IPS-18a (cell line): Measurements from ENCODE around the gene PEX26.
A peak's percentile ranks its signal among the peaks of the same experiment; 100 is the strongest.
"Not testable (repeated sequence)": the region's sequence is repeated elsewhere in the genome, so short reads cannot be mapped to it uniquely, and the experiment has no call there.

Experiments used
- H3K27ac ChIP-seq: one replicate; pipeline ENCODE4 v1.5.1; 2013; ENCODE audit warnings: low read length
- H3K27me3 ChIP-seq: one replicate; pipeline ENCODE4 v1.6.1; 2013; ENCODE audit warnings: mild to moderate bottlenecking, low read length; ENCODE audit not compliant: control insufficient read depth, insufficient read depth
- H3K36me3 ChIP-seq: one replicate; pipeline ENCODE4 v1.6.1; 2013; ENCODE audit warnings: low read depth, low read length; ENCODE audit not compliant: control insufficient read depth
- H3K4me1 ChIP-seq: one replicate; pipeline ENCODE4 v1.6.1; 2013; ENCODE audit warnings: low read depth, low read length; ENCODE audit not compliant: control insufficient read depth
- H3K4me3 ChIP-seq: one replicate; pipeline ENCODE4 v1.5.1; 2013; ENCODE audit warnings: low read length
- H3K9ac ChIP-seq: one replicate; pipeline ENCODE4 v1.6.1; 2013; ENCODE audit warnings: mild to moderate bottlenecking, low read length, moderate library complexity
- H3K9me3 ChIP-seq: one replicate; pipeline ENCODE4 v1.6.1; 2013; ENCODE audit warnings: low read depth, low read length; ENCODE audit not compliant: control insufficient read depth

Gene PEX26

DNA sequence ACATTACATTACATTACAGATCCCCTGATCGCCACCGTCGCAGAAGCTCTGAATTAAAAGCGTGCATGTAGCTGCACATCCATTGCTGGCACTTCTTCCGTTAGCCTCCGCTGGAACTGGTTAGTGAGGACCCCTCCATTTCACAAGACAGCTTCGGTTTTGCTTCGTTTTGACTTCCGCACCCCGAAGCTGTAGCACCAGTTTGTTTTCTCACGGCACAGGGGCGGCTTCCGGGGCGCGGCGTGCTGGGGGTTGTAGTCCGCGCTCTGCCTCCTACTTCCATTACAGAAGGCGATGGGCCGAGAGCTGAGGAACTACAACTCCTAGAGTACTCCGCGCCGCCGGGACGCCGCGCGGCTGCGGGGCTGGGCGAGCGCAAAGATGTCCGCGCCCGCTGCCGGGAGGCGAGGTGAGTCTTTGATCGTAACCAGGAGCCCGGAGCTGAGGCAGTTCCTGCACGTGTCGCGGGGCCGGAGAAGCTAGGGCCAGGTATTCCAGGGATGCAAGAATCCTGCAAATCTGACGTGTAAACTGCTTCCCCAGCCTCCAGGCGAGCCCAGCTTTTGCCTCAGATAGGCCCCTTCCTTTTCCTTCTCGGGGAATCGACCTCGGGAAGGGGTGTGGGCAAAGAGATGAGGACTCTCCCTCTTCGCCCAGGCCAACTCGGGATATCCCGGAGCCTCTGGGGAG, at the start of gene PEX26:
Gene PEX26, plus strand, starts transcription at position 352 of the 690 bp plus-strand sequence. CDS start 387 bp downstream, outside the sequence.
- H3K9me3 ChIP-seq, result no peaks in the 10 kb centered on the region
- peak within 1 kb of the TSS; percentile 43 for H3K27ac ChIP-seq
- peak within 1 kb of the TSS; percentile 99 for H3K4me3 ChIP-seq
- H3K4me1 ChIP-seq, result peaks cover 6% of the 10 kb centered on the region
- H3K36me3 ChIP-seq, result peaks cover 29% of the 10 kb centered on the region
- H3K9ac ChIP-seq, result peak within 1 kb of the TSS; percentile 93
- no peaks in the 10 kb centered on the region for H3K27me3 ChIP-seq

DNA sequence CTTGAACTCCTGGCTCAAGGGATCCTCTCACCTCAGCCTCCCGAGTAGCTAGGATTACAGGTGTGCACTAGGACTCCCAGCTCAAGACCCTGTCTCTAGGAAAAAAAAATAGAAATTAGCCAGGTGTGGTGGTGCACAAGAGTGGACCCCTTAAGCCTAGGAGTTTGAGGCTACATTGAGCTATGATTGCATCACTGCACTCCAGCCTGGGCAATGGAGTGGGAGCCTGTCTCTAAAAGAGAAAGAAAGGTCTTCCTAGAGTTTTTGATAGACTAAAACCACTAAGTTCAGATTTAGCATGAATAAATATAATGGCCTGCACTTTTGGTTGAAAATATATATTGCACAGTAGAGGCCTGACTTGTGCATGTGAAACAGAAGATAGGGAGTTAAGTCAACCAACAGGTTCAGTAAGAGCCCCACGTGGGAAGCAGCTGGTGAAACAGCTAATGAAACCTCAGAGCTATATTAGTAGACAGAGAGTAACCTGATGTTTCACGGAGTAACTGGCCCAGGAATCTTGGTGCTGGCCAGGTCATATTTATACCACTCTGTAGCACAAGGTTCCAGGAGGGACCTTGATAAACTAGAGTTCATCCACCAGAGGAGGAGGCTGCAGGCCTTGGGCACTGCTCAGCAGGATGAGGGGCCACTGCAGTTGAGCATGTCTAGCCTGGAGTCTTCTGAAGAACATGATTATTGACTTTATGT, 48.8 kb upstream of the PEX26 start:
- no peak overlapping the region for H3K4me3 ChIP-seq
- H3K36me3 ChIP-seq, result no peaks in the 10 kb centered on the region
- no peak overlapping the region for H3K27ac ChIP-seq
- H3K9me3 ChIP-seq, result no peaks in the 10 kb centered on the region
- H3K27me3 ChIP-seq, result peaks cover 36% of the 10 kb centered on the region
- H3K4me1 ChIP-seq, result peaks cover 3% of the 10 kb centered on the region
- H3K9ac ChIP-seq, result no peak overlapping the region

DNA sequence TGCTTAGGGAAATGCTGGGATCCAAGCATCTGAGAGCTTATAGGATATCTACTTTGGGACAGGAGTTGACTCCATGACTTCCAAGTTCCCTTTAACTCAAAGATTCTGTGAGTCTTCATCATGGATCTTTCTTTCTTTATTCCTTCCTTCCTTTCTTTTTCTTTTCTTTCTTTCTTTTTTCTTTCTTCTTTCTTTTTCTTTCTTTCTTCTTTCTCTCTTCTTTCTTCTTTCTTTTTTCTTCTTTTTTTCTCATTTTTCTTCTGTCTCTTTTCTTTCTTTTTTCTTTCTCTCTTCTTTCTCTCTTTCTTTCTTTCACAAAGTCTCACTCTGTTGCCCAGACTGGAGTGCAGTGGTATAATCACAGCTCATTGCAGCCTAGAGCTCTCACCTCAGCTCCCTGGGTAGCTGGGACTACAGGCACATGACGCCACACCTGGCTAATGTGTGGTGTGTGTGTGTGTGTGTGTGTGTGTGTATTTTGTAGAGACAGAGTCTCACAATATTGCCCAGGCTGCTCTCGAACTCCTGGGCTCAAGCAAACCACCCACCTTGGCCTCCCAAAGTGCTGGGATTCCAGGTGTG, 48.0 kb upstream of the PEX26 start:
- Histone ChIP-seq H3K27me3 (peaks cover 28% of the 10 kb centered on the region), H3K4me3 (no peak overlapping the region), H3K36me3 (no peaks in the 10 kb centered on the region), H3K4me1 (peaks cover 3% of the 10 kb centered on the region), H3K27ac (no peak overlapping the region), H3K9ac (no peak overlapping the region), H3K9me3 (no peaks in the 10 kb centered on the region)

DNA sequence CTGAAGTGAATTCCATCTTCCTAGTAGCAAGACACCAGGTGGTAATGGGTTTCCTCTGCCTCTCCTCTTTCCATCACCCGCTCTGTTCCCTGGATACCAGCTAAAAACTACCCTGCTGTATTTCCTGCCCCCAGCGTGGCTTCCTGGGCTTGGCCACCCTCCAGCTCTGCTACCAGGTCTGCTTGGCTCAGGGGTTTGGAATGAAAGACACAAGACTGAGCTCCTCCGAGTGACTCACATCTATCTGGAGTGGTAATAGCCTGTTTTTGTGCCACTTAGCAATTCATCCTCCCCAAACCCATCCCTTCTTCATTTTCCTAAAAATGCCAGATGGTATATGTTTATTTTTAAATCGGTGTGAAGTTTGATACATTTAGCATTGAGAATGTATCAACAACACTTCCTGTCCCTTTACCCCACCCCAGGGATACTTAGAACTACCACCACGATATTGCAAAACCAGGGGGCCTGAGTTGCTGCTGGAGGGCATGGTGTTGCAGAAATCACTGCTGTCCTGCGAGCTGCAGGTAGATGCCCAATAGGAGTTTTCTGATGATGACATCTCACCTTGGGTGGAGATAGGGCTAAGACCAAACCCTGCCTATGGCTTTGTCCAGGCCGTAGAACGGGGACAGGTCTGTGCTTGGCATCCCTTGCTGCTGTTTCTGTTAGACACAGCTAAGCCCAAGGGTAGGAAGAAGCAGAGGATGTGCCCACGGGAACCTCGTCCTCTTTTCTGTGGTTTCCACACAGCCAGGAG, 45.9 kb upstream of the PEX26 start:
- H3K36me3 ChIP-seq, result no peaks in the 10 kb centered on the region
- no peaks in the 10 kb centered on the region for H3K9me3 ChIP-seq
- H3K4me3 ChIP-seq, result no peak overlapping the region
- no peak overlapping the region for H3K9ac ChIP-seq
- no peaks in the 10 kb centered on the region for H3K4me1 ChIP-seq
- peaks cover 7% of the 10 kb centered on the region for H3K27me3 ChIP-seq
- H3K27ac ChIP-seq, result no peak overlapping the region

DNA sequence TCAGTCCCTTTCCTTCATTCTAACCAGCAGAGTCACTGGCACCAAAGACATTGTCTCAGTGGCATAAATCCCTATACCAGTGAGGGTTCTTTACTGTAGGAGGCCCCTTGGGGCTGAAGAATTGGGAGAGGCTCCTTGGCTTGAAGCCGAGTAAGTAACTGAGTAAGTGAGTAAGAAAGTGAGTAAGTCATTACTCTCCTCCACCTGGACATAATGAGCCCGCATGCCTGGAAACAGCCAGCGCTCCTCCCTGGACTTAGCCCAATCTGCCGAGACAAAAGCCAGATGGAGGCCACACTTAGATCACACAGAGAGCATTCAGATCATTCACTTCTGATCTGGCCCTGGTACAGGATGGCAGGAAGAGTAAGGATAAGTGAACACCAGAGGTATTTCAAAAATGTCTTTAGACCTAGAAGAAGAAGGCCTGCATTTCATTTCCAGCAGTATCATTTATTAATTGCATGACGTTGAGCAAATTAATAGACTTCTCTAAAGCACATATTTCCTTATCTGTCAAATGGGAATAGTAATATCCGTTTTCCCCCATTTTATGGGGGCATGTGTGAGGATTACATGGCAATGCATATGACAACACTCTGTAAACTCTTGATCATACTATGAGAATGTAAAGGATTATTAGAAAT, 45.2 kb upstream of the PEX26 start:
- Histone ChIP-seq H3K4me3 (no peak overlapping the region), H3K27me3 (peaks cover under 1% of the 10 kb centered on the region), H3K4me1 (no peaks in the 10 kb centered on the region), H3K27ac (no peak overlapping the region), H3K36me3 (no peaks in the 10 kb centered on the region), H3K9ac (no peak overlapping the region), H3K9me3 (no peaks in the 10 kb centered on the region)

DNA sequence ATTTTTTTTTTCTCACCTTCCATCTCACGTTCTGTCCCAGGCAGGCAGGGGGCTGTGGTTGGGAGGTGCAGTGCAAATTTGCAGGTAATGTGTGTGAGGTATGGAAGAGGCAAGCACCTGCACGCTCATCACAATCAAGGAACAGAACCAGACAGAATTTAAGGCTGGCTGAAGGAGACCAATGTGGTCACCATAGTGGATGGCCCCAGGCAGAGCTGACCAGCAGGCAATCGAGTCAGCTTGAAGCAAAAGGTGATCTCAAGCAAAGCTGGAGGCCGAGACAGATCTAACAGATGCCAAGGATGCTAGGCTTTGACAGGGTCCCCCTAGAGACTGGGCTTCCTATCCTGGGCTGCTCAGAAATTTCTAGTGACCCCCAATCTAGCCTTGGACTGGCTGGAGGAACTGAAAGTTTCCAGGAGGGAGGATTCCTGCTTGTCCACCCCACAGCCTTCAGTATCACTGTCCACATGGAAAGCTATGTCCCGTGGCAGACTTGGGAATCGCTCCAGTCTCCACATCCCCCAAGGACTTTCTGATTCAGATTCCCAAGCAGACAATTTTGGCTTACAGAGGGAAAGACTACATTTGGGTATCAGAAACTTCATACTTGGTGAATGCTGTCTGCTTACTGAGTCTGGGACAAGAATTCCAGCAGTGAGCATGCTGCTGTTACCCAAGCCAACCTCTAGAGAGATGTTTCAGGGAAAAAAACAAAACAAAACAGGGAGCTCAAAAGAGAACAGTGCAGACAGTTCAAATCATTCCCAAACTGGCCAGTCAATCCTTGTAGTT, 44.4 kb upstream of the PEX26 start:
- H3K27ac ChIP-seq, result no peak overlapping the region
- H3K4me3 ChIP-seq, result no peak overlapping the region
- no peak overlapping the region for H3K9ac ChIP-seq
- H3K4me1 ChIP-seq, result no peaks in the 10 kb centered on the region
- no peaks in the 10 kb centered on the region for H3K36me3 ChIP-seq
- H3K9me3 ChIP-seq, result no peaks in the 10 kb centered on the region
- H3K27me3 ChIP-seq, result no peaks in the 10 kb centered on the region

DNA sequence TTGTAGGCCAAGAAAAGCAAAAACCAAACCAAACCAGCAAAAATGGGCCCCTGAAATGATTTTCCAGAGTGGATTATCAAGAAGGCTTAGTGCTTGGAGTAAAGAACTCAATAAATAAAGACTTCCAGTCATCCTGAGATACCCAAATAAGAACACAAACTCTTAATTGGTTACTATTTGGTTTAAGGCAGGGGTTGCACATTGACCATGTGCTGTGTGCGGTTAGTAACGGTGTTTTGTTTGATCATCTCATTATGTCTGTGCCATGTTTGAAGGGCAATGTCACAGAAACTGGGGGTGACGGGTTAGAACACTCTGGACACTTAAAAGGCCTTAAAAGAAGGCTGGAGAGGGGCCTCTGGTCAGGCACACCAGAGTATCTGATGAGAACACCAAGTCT, 43.7 kb upstream of the PEX26 start:
- no peak overlapping the region for H3K4me3 ChIP-seq
- H3K36me3 ChIP-seq, result no peaks in the 10 kb centered on the region
- no peaks in the 10 kb centered on the region for H3K4me1 ChIP-seq
- H3K27me3 ChIP-seq, result no peaks in the 10 kb centered on the region
- H3K27ac ChIP-seq, result no peak overlapping the region
- H3K9me3 ChIP-seq, result no peaks in the 10 kb centered on the region
- H3K9ac ChIP-seq, result no peak overlapping the region

DNA sequence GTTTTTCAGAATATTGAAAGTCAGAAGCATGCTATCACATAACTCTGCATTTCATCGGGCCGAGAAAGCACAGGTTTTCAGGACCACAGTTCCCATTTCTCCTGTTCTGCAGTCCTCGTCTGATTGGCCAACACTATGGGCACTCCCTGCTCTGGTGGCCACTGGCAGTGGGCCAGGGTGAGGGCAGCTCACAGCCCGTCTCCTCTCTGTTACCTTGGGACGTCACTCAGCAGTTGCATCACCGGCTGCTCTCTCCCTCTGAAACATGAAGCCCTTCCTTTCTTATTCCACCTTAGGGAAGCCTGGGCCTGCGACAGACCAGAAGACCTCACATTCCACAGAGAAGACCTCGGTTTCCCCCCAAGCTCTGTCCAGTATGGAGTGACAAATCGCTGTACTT, 42.0 kb upstream of the PEX26 start:
- no peaks in the 10 kb centered on the region for H3K9me3 ChIP-seq
- H3K36me3 ChIP-seq, result no peaks in the 10 kb centered on the region
- H3K4me3 ChIP-seq, result no peak overlapping the region
- no peak overlapping the region for H3K9ac ChIP-seq
- H3K27ac ChIP-seq, result no peak overlapping the region
- H3K27me3 ChIP-seq, result no peaks in the 10 kb centered on the region
- H3K4me1 ChIP-seq, result no peaks in the 10 kb centered on the region

DNA sequence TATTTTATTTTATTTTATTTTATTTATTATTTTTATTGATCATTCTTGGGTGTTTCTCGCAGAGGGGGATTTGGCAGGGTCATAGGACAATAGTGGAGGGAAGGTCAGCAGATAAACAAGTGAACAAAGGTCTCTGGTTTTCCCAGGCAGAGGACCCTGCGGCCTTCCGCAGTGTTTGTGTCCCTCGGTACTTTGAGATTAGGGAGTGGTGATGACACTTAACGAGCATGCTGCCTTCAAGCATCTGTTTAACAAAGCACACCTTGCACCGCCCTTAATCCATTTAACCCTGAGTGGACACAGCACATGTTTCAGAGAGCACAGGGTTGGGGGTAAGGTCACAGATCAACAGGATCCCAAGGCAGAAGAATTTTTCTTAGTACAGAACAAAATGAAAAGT, 36.9 kb upstream of the PEX26 start:
- not testable (repeated sequence) for H3K27ac ChIP-seq, H3K36me3 ChIP-seq, H3K27me3 ChIP-seq, H3K4me3 ChIP-seq, H3K4me1 ChIP-seq, H3K9ac ChIP-seq, H3K9me3 ChIP-seq

DNA sequence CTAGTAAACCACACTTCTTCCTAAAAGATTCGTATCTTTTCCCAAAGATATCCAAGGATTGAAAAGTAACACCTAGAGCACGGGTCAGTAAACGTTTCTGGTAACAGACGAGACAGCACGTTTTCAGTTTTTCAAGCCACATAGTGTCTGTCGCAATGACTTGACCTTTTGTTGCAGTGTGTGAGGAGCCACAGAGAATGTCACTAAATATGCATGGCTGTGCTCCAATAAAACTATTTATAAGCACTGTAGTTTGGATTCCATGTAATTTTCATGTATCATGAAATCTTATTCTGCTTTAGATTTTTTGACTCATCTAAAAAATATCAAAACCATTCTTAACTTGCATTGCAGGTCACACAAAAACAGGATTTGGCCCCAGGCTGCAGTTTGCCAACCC, 35.1 kb upstream of the PEX26 start:
- no peaks in the 10 kb centered on the region for H3K4me1 ChIP-seq
- no peaks in the 10 kb centered on the region for H3K36me3 ChIP-seq
- H3K27ac ChIP-seq, result no peak overlapping the region
- H3K9me3 ChIP-seq, result no peaks in the 10 kb centered on the region
- no peak overlapping the region for H3K4me3 ChIP-seq
- no peaks in the 10 kb centered on the region for H3K27me3 ChIP-seq
- H3K9ac ChIP-seq, result no peak overlapping the region
